ENCODE measurements around the gene NCKAP1.

NCKAP1 gene

GRCh38 chr2:182913064-182913463 is 125.2 kb downstream of the NCKAP1 start:
- Histone ChIP-seq H3K9me3 (ENCODE audit: control insufficient read depth, low read length) (no peaks in the 10 kb centered on the region), H3K4me1 (ENCODE audit: control insufficient read depth, insufficient read depth, low read length) (no peaks in the 10 kb centered on the region), H3K27ac (ENCODE audit: insufficient read depth, low read depth, low read length, poor library complexity, severe bottlenecking) (no peak overlapping the region), H3K27me3 (ENCODE audit: control insufficient read depth, insufficient read depth, low read length, poor library complexity, severe bottlenecking) (no peaks in the 10 kb centered on the region), H3K36me3 (ENCODE audit: control insufficient read depth, insufficient read depth, low read length) (peaks cover 13% of the 10 kb centered on the region), H3K4me3 (ENCODE audit: insufficient read depth, low read depth, low read length) (no peak overlapping the region)
- WGBS, 2 experiments = 96% methylated on average over 1 of the region's 1 CpG

- 93 to 100% methylated on average over 2 to 3 of the region's 3 CpGs for WGBS, 2 experiments
- Histone ChIP-seq H3K27ac (ENCODE audit: insufficient read depth, low read depth, low read length, poor library complexity, severe bottlenecking) (no peak overlapping the region), H3K9me3 (ENCODE audit: control insufficient read depth, low read length) (no peaks in the 10 kb centered on the region), H3K27me3 (ENCODE audit: control insufficient read depth, insufficient read depth, low read length, poor library complexity, severe bottlenecking) (no peaks in the 10 kb centered on the region), H3K4me3 (ENCODE audit: insufficient read depth, low read depth, low read length) (no peak overlapping the region), H3K4me1 (ENCODE audit: control insufficient read depth, insufficient read depth, low read length) (no peaks in the 10 kb centered on the region), H3K36me3 (ENCODE audit: control insufficient read depth, insufficient read depth, low read length) (peaks cover 13% of the 10 kb centered on the region)
These were observed 125.7 kb downstream of the NCKAP1 start for GRCh38 chr2:182912518-182912915.

- no peaks in the 10 kb centered on the region for H3K9me3 ChIP-seq (ENCODE audit: control insufficient read depth, low read length)
- H3K27ac ChIP-seq (ENCODE audit: insufficient read depth, low read depth, low read length, poor library complexity, severe bottlenecking) = no peak overlapping the region
- H3K4me1 ChIP-seq (ENCODE audit: control insufficient read depth, insufficient read depth, low read length) = no peaks in the 10 kb centered on the region
- H3K4me3 ChIP-seq (ENCODE audit: insufficient read depth, low read depth, low read length) = no peak overlapping the region
- WGBS, 2 experiments = 86 to 94% methylated on average over 1 to 2 of the region's 2 CpGs
- H3K27me3 ChIP-seq (ENCODE audit: control insufficient read depth, insufficient read depth, low read length, poor library complexity, severe bottlenecking) = no peaks in the 10 kb centered on the region
- H3K36me3 ChIP-seq (ENCODE audit: control insufficient read depth, insufficient read depth, low read length) = peaks cover 13% of the 10 kb centered on the region
These were observed 126.3 kb downstream of the NCKAP1 start for GRCh38 chr2:182911813-182912517.

- H3K36me3 ChIP-seq (ENCODE audit: control insufficient read depth, insufficient read depth, low read length) = peaks cover 13% of the 10 kb centered on the region
- 74 to 96% methylated on average over 1 of the region's 1 CpG for WGBS, 2 experiments
These were observed 127.3 kb downstream of the NCKAP1 start for GRCh38 chr2:182910965-182911364.

GRCh38 chr2:182907081-182907830 is 131.0 kb downstream of the NCKAP1 start:
- H3K36me3 ChIP-seq (ENCODE audit: control insufficient read depth, insufficient read depth, low read length) = peaks cover 6% of the 10 kb centered on the region
- H3K27me3 ChIP-seq (ENCODE audit: control insufficient read depth, insufficient read depth, low read length, poor library complexity, severe bottlenecking) = no peaks in the 10 kb centered on the region
- H3K9me3 ChIP-seq (ENCODE audit: control insufficient read depth, low read length) = no peaks in the 10 kb centered on the region
- peak overlapping the region; percentile 64 for H3K27ac ChIP-seq (ENCODE audit: insufficient read depth, low read depth, low read length, poor library complexity, severe bottlenecking)
- 5 to 10% methylated on average over 7 of the region's 7 CpGs for WGBS, 2 experiments
- H3K4me3 ChIP-seq (ENCODE audit: insufficient read depth, low read depth, low read length) = no peak overlapping the region
- no peaks in the 10 kb centered on the region for H3K4me1 ChIP-seq (ENCODE audit: control insufficient read depth, insufficient read depth, low read length)

More at GRCh38 chr2:182910965-182911364, 127.3 kb downstream of the NCKAP1 start:
- no peak overlapping the region for H3K27ac ChIP-seq (ENCODE audit: insufficient read depth, low read depth, low read length, poor library complexity, severe bottlenecking)
- H3K9me3 ChIP-seq (ENCODE audit: control insufficient read depth, low read length) = no peaks in the 10 kb centered on the region
- no peaks in the 10 kb centered on the region for H3K4me1 ChIP-seq (ENCODE audit: control insufficient read depth, insufficient read depth, low read length)
- no peak overlapping the region for H3K4me3 ChIP-seq (ENCODE audit: insufficient read depth, low read depth, low read length)
- H3K27me3 ChIP-seq (ENCODE audit: control insufficient read depth, insufficient read depth, low read length, poor library complexity, severe bottlenecking) = no peaks in the 10 kb centered on the region

- H3K4me1 ChIP-seq (ENCODE audit: control insufficient read depth, insufficient read depth, low read length) = no peaks in the 10 kb centered on the region
- no peak overlapping the region for H3K4me3 ChIP-seq (ENCODE audit: insufficient read depth, low read depth, low read length)
- H3K27ac ChIP-seq (ENCODE audit: insufficient read depth, low read depth, low read length, poor library complexity, severe bottlenecking) = no peak overlapping the region
- H3K9me3 ChIP-seq (ENCODE audit: control insufficient read depth, low read length) = no peaks in the 10 kb centered on the region
- H3K36me3 ChIP-seq (ENCODE audit: control insufficient read depth, insufficient read depth, low read length) = peaks cover 6% of the 10 kb centered on the region
- H3K27me3 ChIP-seq (ENCODE audit: control insufficient read depth, insufficient read depth, low read length, poor library complexity, severe bottlenecking) = no peaks in the 10 kb centered on the region
These were observed 131.8 kb downstream of the NCKAP1 start for GRCh38 chr2:182906454-182906853.

- no peaks in the 10 kb centered on the region for H3K27me3 ChIP-seq (ENCODE audit: control insufficient read depth, insufficient read depth, low read length, poor library complexity, severe bottlenecking)
- H3K36me3 ChIP-seq (ENCODE audit: control insufficient read depth, insufficient read depth, low read length) = peaks cover 3% of the 10 kb centered on the region
- WGBS, 2 experiments = 98 to 100% methylated on average over 1 of the region's 1 CpG
- no peaks in the 10 kb centered on the region for H3K4me1 ChIP-seq (ENCODE audit: control insufficient read depth, insufficient read depth, low read length)
- H3K9me3 ChIP-seq (ENCODE audit: control insufficient read depth, low read length) = no peaks in the 10 kb centered on the region
- no peak overlapping the region for H3K4me3 ChIP-seq (ENCODE audit: insufficient read depth, low read depth, low read length)
- H3K27ac ChIP-seq (ENCODE audit: insufficient read depth, low read depth, low read length, poor library complexity, severe bottlenecking) = no peak overlapping the region
These were observed 133.4 kb downstream of the NCKAP1 start for GRCh38 chr2:182904844-182905243.

GRCh38 chr2:182903566-182903965 is 134.7 kb downstream of the NCKAP1 start:
- Histone ChIP-seq H3K27ac (ENCODE audit: insufficient read depth, low read depth, low read length, poor library complexity, severe bottlenecking) (no peak overlapping the region), H3K9me3 (ENCODE audit: control insufficient read depth, low read length) (no peaks in the 10 kb centered on the region), H3K4me1 (ENCODE audit: control insufficient read depth, insufficient read depth, low read length) (no peaks in the 10 kb centered on the region), H3K27me3 (ENCODE audit: control insufficient read depth, insufficient read depth, low read length, poor library complexity, severe bottlenecking) (no peaks in the 10 kb centered on the region), H3K4me3 (ENCODE audit: insufficient read depth, low read depth, low read length) (no peak overlapping the region), H3K36me3 (ENCODE audit: control insufficient read depth, insufficient read depth, low read length) (no peaks in the 10 kb centered on the region)
- 79 to 100% methylated on average over 1 to 2 of the region's 2 CpGs for WGBS, 2 experiments

- H3K4me3 ChIP-seq (ENCODE audit: insufficient read depth, low read depth, low read length) = no peak overlapping the region
- WGBS, 2 experiments = 90 to 94% methylated on average over 6 of the region's 6 CpGs
- H3K27ac ChIP-seq (ENCODE audit: insufficient read depth, low read depth, low read length, poor library complexity, severe bottlenecking) = no peak overlapping the region
- H3K9me3 ChIP-seq (ENCODE audit: control insufficient read depth, low read length) = no peaks in the 10 kb centered on the region
- H3K4me1 ChIP-seq (ENCODE audit: control insufficient read depth, insufficient read depth, low read length) = no peaks in the 10 kb centered on the region
- H3K27me3 ChIP-seq (ENCODE audit: control insufficient read depth, insufficient read depth, low read length, poor library complexity, severe bottlenecking) = no peaks in the 10 kb centered on the region
- H3K36me3 ChIP-seq (ENCODE audit: control insufficient read depth, insufficient read depth, low read length) = no peaks in the 10 kb centered on the region
These were observed 136.5 kb downstream of the NCKAP1 start for GRCh38 chr2:182901748-182902147.

GRCh38 chr2:182898718-182899117 is 139.5 kb downstream of the NCKAP1 start:
- Histone ChIP-seq H3K36me3 (ENCODE audit: control insufficient read depth, insufficient read depth, low read length) (no peaks in the 10 kb centered on the region), H3K9me3 (ENCODE audit: control insufficient read depth, low read length) (no peaks in the 10 kb centered on the region), H3K27me3 (ENCODE audit: control insufficient read depth, insufficient read depth, low read length, poor library complexity, severe bottlenecking) (no peaks in the 10 kb centered on the region), H3K4me1 (ENCODE audit: control insufficient read depth, insufficient read depth, low read length) (no peaks in the 10 kb centered on the region), H3K27ac (ENCODE audit: insufficient read depth, low read depth, low read length, poor library complexity, severe bottlenecking) (no peak overlapping the region), H3K4me3 (ENCODE audit: insufficient read depth, low read depth, low read length) (no peak overlapping the region)
- 84 to 94% methylated on average over 1 of the region's 1 CpG for WGBS, 2 experiments

All from ectodermal cell (in vitro differentiated cells).